WTC11 (cell line): ENCODE measurements around the gene COX4I1. TPM values are rescaled to one million over a fixed set of nuclear protein-coding genes. Genes with fewer than 3 reads are reported as not detected.

Experiments
- ATAC-seq: fragments of 200-7000 bp; cut with Tn5 transposase; 2 replicates; pipeline ENCODE4 v1.10.0; 2021; ENCODE audit warnings: mild to moderate bottlenecking, moderate library complexity
- CTCF ChIA-PET: fragments of 300-600 bp; sonication (Branson Sonifier 250); formaldehyde crosslinking; loops from one replicate; lab custom pipeline; 2021; ENCODE audit warnings: antibody characterized with exemption; lab: Charles Lee
- POLR2A ChIA-PET: fragments of 350-600 bp; sonication (Branson Sonifier 250); formaldehyde crosslinking; loops from one replicate; lab custom pipeline; 2021; ENCODE audit warnings: antibody characterized with exemption; lab: Charles Lee
- DNase-seq: peaks from one replicate; pipeline ENCODE4 v3.0.0; 2021; ENCODE audit warnings: low spot score
- H3K27ac Mint-ChIP-seq: 2 replicates; pipeline ENCODE4 v1.8.0; 2021; ENCODE audit warnings: mixed read lengths
- H3K27me3 Mint-ChIP-seq: 2 replicates; pipeline ENCODE4 v1.8.0; 2021; ENCODE audit warnings: low read depth, mild to moderate bottlenecking, moderate library complexity, mixed read lengths
- H3K36me3 Mint-ChIP-seq: 2 replicates; pipeline ENCODE4 v1.8.0; 2021; ENCODE audit warnings: mixed read lengths
- H3K4me1 Mint-ChIP-seq: 2 replicates; pipeline ENCODE4 v1.8.0; 2022; ENCODE audit warnings: mixed read lengths
- H3K4me3 Mint-ChIP-seq: 2 replicates; pipeline ENCODE4 v1.8.0; 2021; ENCODE audit warnings: mild to moderate bottlenecking, moderate library complexity, mixed read lengths
- H3K9me3 Mint-ChIP-seq: 2 replicates; pipeline ENCODE4 v1.8.0; 2021; ENCODE audit warnings: mixed read lengths
- GRHL2 ChIP-seq: fragments of 250-450 bp; sonication (Bioruptor Pico); IDR thresholded peaks from 2 replicates; pipeline ENCODE4 v1.8.0; 2022; ENCODE audit warnings: mild to moderate bottlenecking, moderate library complexity; ENCODE audit not compliant: insufficient replicate concordance, severe bottlenecking
- JUN ChIP-seq: sonication (generic); formaldehyde crosslinking; IDR thresholded peaks from 2 replicates; pipeline ENCODE4 v1.8.0; 2023; ENCODE audit warnings: mild to moderate bottlenecking, missing genetic modification reagents
- MXD4 ChIP-seq: fragments of 250-450 bp; sonication (Bioruptor Pico); IDR thresholded peaks from 2 replicates; pipeline ENCODE4 v1.8.0; 2021; ENCODE audit warnings: mild to moderate bottlenecking, moderate library complexity, borderline replicate concordance
- NFATC4 ChIP-seq: fragments of 250-450 bp; sonication (Bioruptor Pico); IDR thresholded peaks from 2 replicates; pipeline ENCODE4 v1.9.0; 2021; ENCODE audit warnings: mild to moderate bottlenecking
- NFE2L1 ChIP-seq: sonication (generic); formaldehyde crosslinking; IDR thresholded peaks from 2 replicates; pipeline ENCODE4 v1.8.1; 2023; ENCODE audit warnings: missing genetic modification reagents
- OVOL2 ChIP-seq: fragments of 250-450 bp; sonication (Bioruptor Pico); IDR thresholded peaks from 2 replicates; pipeline ENCODE4 v1.9.0; 2021; ENCODE audit warnings: mild to moderate bottlenecking, borderline replicate concordance
- SMAD3 ChIP-seq: sonication (generic); formaldehyde crosslinking; IDR thresholded peaks from 2 replicates; pipeline ENCODE4 v1.8.0; 2022; ENCODE audit warnings: missing genetic modification reagents, mild to moderate bottlenecking, borderline replicate concordance
- ZNF219 ChIP-seq: sonication (generic); formaldehyde crosslinking; IDR thresholded peaks from 2 replicates; pipeline ENCODE4 v1.8.0; 2023; ENCODE audit warnings: missing genetic modification reagents, mild to moderate bottlenecking, borderline replicate concordance
- ZNF317 ChIP-seq: sonication (generic); formaldehyde crosslinking; IDR thresholded peaks from 2 replicates; pipeline ENCODE4 v1.8.1; 2023; ENCODE audit warnings: low read depth, mild to moderate bottlenecking, moderate library complexity, missing genetic modification reagents, borderline replicate concordance
- total RNA-seq: library from RNA; stranded (reverse); gene quantifications from 3 replicates; pipeline ENCODE4 v1.2.3, GENCODE V29; 2021
- TF ChIP-seq, protein P1 (sequence below): sonication (generic); formaldehyde crosslinking; IDR thresholded peaks from 2 replicates; pipeline ENCODE4 v1.8.0; 2023; ENCODE audit warnings: missing genetic modification reagents
- TF ChIP-seq, protein P2 (sequence below): sonication (generic); formaldehyde crosslinking; IDR thresholded peaks from 2 replicates; pipeline ENCODE4 v1.8.1; 2022; ENCODE audit warnings: missing genetic modification reagents, borderline replicate concordance
- TF ChIP-seq, protein P3 (sequence below): sonication (generic); formaldehyde crosslinking; IDR thresholded peaks from 2 replicates; pipeline ENCODE4 v1.8.0; 2023; ENCODE audit warnings: missing genetic modification reagents, mild to moderate bottlenecking, borderline replicate concordance
- TF ChIP-seq, protein P4 (sequence below): sonication (generic); formaldehyde crosslinking; IDR thresholded peaks from 2 replicates; pipeline ENCODE4 v1.8.0; 2022; ENCODE audit warnings: mild to moderate bottlenecking, missing genetic modification reagents
- TF ChIP-seq, protein P5 (sequence below): sonication (generic); formaldehyde crosslinking; IDR thresholded peaks from 2 replicates; pipeline ENCODE4 v1.8.1; 2023; ENCODE audit warnings: mild to moderate bottlenecking, missing genetic modification reagents
- TF ChIP-seq, protein P6 (sequence below): sonication (generic); formaldehyde crosslinking; IDR thresholded peaks from 2 replicates; pipeline ENCODE4 v1.8.1; 2023; ENCODE audit warnings: mild to moderate bottlenecking, missing genetic modification reagents, moderate library complexity
- TF ChIP-seq, protein P7 (sequence below): fragments of 250-450 bp; sonication (Bioruptor Pico); IDR thresholded peaks from 2 replicates; pipeline ENCODE4 v1.9.0; 2021; ENCODE audit warnings: mild to moderate bottlenecking, borderline replicate concordance

The COX4I1 gene
- total RNA-seq, 1 experiment from 2014 or later, result 618 TPM

DNA sequence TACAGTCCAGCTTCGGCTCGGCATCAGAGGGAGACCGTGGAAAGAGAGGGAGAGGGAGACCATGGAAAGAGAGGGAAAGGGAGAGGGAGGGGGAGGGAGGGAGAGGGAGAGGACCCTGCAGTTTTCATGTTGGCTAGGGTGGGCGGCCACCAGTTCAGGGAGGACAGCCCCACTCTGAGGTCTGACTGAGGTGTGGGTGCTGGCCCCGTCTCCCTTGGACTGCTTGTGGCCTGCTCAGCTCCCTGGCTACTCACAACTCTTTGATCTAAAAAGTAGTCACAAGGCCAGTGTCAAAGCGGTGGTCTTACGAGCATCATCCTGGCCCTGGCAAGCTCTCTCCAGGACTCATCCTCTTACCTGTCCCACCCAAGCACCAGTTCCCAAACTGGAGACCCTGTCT, 9.4 kb downstream of the COX4I1 start:
- POLR2A ChIA-PET, result no interaction called here
- Mint-ChIP-seq H3K4me1 (peaks cover 5% of the 10 kb centered on the region; the same call in 1 of the 2 replicates), H3K27me3 (no peaks in the 10 kb centered on the region; the same call in 1 of the 2 replicates), H3K9me3 (no peaks in the 10 kb centered on the region), H3K4me3 (no peak overlapping the region), H3K27ac (no peak overlapping the region), H3K36me3 (peaks cover 32% of the 10 kb centered on the region)
- CTCF ChIA-PET, result interaction anchor here (1.8 kb wide), 1 partner anchor 10 kb away, joined by 13 read pairs; no protein-coding TSS in a partner anchor
- DNase-seq (no peak), ATAC-seq (no peak)
- TF ChIP-seq NFE2L1 (CRISPR knock-in tag) (no peak), GRHL2 (CRISPR knock-in tag) (no peak), MXD4 (CRISPR knock-in tag) (no peak), OVOL2 (CRISPR knock-in tag) (no peak), SMAD3 (no peak), ZNF317 (CRISPR knock-in tag) (no peak)
- TF ChIP-seq, protein P1, sequence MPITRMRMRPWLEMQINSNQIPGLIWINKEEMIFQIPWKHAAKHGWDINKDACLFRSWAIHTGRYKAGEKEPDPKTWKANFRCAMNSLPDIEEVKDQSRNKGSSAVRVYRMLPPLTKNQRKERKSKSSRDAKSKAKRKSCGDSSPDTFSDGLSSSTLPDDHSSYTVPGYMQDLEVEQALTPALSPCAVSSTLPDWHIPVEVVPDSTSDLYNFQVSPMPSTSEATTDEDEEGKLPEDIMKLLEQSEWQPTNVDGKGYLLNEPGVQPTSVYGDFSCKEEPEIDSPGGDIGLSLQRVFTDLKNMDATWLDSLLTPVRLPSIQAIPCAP (CRISPR knock-in tag), result no peak
- TF ChIP-seq, protein P2, sequence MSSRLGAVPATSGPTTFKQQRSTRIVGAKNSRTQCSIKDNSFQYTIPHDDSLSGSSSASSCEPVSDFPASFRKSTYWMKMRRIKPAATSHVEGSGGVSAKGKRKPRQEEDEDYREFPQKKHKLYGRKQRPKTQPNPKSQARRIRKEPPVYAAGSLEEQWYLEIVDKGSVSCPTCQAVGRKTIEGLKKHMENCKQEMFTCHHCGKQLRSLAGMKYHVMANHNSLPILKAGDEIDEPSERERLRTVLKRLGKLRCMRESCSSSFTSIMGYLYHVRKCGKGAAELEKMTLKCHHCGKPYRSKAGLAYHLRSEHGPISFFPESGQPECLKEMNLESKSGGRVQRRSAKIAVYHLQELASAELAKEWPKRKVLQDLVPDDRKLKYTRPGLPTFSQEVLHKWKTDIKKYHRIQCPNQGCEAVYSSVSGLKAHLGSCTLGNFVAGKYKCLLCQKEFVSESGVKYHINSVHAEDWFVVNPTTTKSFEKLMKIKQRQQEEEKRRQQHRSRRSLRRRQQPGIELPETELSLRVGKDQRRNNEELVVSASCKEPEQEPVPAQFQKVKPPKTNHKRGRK (CRISPR knock-in tag), result no peak
- TF ChIP-seq, protein P3, sequence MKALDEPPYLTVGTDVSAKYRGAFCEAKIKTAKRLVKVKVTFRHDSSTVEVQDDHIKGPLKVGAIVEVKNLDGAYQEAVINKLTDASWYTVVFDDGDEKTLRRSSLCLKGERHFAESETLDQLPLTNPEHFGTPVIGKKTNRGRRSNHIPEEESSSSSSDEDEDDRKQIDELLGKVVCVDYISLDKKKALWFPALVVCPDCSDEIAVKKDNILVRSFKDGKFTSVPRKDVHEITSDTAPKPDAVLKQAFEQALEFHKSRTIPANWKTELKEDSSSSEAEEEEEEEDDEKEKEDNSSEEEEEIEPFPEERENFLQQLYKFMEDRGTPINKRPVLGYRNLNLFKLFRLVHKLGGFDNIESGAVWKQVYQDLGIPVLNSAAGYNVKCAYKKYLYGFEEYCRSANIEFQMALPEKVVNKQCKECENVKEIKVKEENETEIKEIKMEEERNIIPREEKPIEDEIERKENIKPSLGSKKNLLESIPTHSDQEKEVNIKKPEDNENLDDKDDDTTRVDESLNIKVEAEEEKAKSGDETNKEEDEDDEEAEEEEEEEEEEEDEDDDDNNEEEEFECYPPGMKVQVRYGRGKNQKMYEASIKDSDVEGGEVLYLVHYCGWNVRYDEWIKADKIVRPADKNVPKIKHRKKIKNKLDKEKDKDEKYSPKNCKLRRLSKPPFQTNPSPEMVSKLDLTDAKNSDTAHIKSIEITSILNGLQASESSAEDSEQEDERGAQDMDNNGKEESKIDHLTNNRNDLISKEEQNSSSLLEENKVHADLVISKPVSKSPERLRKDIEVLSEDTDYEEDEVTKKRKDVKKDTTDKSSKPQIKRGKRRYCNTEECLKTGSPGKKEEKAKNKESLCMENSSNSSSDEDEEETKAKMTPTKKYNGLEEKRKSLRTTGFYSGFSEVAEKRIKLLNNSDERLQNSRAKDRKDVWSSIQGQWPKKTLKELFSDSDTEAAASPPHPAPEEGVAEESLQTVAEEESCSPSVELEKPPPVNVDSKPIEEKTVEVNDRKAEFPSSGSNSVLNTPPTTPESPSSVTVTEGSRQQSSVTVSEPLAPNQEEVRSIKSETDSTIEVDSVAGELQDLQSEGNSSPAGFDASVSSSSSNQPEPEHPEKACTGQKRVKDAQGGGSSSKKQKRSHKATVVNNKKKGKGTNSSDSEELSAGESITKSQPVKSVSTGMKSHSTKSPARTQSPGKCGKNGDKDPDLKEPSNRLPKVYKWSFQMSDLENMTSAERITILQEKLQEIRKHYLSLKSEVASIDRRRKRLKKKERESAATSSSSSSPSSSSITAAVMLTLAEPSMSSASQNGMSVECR (CRISPR knock-in tag), result no peak
- TF ChIP-seq, protein P4, sequence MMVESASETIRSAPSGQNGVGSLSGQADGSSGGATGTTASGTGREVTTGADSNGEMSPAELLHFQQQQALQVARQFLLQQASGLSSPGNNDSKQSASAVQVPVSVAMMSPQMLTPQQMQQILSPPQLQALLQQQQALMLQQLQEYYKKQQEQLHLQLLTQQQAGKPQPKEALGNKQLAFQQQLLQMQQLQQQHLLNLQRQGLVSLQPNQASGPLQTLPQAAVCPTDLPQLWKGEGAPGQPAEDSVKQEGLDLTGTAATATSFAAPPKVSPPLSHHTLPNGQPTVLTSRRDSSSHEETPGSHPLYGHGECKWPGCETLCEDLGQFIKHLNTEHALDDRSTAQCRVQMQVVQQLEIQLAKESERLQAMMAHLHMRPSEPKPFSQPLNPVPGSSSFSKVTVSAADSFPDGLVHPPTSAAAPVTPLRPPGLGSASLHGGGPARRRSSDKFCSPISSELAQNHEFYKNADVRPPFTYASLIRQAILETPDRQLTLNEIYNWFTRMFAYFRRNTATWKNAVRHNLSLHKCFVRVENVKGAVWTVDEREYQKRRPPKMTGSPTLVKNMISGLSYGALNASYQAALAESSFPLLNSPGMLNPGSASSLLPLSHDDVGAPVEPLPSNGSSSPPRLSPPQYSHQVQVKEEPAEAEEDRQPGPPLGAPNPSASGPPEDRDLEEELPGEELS, result no peak

DNA sequence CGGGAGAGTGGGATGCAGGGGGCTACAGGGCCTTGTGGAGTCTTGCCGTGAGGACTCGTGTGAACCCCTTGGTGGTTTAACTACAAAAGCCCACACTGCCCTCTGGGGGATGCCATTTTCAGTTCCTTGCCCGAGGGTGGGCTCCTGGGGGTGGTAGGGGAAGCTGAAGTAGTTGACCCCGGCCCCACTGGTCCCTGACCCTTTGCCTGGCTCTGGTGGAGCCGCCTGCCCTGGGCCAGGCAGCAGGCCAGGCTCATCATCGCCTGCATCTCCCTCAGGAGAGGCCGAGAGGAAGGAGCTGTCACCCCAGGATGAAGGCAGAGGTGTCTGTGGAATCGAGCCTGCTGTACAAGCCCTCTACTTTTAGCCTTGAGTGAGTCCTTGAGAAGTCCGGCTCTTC, 10.2 kb downstream of the COX4I1 start:
- POLR2A ChIA-PET, result no interaction called here
- ATAC-seq, result no peak
- TF ChIP-seq, protein P5, sequence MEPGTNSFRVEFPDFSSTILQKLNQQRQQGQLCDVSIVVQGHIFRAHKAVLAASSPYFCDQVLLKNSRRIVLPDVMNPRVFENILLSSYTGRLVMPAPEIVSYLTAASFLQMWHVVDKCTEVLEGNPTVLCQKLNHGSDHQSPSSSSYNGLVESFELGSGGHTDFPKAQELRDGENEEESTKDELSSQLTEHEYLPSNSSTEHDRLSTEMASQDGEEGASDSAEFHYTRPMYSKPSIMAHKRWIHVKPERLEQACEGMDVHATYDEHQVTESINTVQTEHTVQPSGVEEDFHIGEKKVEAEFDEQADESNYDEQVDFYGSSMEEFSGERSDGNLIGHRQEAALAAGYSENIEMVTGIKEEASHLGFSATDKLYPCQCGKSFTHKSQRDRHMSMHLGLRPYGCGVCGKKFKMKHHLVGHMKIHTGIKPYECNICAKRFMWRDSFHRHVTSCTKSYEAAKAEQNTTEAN (CRISPR knock-in tag), result no peak
- TF ChIP-seq, protein P6, sequence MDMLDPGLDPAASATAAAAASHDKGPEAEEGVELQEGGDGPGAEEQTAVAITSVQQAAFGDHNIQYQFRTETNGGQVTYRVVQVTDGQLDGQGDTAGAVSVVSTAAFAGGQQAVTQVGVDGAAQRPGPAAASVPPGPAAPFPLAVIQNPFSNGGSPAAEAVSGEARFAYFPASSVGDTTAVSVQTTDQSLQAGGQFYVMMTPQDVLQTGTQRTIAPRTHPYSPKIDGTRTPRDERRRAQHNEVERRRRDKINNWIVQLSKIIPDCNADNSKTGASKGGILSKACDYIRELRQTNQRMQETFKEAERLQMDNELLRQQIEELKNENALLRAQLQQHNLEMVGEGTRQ, result no peak
- TF ChIP-seq ZNF219 (CRISPR knock-in tag) (no peak), OVOL2 (CRISPR knock-in tag) (no peak), NFE2L1 (CRISPR knock-in tag) (no peak), NFATC4 (no peak), JUN (CRISPR knock-in tag) (no peak)
- TF ChIP-seq, protein P2 (CRISPR knock-in tag), result no peak
- TF ChIP-seq, protein P7, sequence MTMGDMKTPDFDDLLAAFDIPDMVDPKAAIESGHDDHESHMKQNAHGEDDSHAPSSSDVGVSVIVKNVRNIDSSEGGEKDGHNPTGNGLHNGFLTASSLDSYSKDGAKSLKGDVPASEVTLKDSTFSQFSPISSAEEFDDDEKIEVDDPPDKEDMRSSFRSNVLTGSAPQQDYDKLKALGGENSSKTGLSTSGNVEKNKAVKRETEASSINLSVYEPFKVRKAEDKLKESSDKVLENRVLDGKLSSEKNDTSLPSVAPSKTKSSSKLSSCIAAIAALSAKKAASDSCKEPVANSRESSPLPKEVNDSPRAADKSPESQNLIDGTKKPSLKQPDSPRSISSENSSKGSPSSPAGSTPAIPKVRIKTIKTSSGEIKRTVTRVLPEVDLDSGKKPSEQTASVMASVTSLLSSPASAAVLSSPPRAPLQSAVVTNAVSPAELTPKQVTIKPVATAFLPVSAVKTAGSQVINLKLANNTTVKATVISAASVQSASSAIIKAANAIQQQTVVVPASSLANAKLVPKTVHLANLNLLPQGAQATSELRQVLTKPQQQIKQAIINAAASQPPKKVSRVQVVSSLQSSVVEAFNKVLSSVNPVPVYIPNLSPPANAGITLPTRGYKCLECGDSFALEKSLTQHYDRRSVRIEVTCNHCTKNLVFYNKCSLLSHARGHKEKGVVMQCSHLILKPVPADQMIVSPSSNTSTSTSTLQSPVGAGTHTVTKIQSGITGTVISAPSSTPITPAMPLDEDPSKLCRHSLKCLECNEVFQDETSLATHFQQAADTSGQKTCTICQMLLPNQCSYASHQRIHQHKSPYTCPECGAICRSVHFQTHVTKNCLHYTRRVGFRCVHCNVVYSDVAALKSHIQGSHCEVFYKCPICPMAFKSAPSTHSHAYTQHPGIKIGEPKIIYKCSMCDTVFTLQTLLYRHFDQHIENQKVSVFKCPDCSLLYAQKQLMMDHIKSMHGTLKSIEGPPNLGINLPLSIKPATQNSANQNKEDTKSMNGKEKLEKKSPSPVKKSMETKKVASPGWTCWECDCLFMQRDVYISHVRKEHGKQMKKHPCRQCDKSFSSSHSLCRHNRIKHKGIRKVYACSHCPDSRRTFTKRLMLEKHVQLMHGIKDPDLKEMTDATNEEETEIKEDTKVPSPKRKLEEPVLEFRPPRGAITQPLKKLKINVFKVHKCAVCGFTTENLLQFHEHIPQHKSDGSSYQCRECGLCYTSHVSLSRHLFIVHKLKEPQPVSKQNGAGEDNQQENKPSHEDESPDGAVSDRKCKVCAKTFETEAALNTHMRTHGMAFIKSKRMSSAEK (CRISPR knock-in tag), result no peak

More for the DNA sequence above, 10.2 kb downstream of the COX4I1 start:
- no peaks in the 10 kb centered on the region; the same call in 1 of the 2 replicates for H3K27me3 Mint-ChIP-seq
- no peak for DNase-seq
- no peak overlapping the region for H3K27ac Mint-ChIP-seq
- no peak overlapping the region for H3K4me3 Mint-ChIP-seq
- CTCF ChIA-PET, result interaction anchor here (1.8 kb wide), 1 partner anchor 10 kb away, joined by 13 read pairs; no protein-coding TSS in a partner anchor
- H3K4me1 Mint-ChIP-seq, result peaks cover 5% of the 10 kb centered on the region; the same call in 1 of the 2 replicates
- H3K36me3 Mint-ChIP-seq, result peaks cover 26% of the 10 kb centered on the region
- H3K9me3 Mint-ChIP-seq, result no peaks in the 10 kb centered on the region
